Endometrial microvascular endothelial cells (primary cell): ENCODE data around the gene SEZ6. TPM values are rescaled to one million over a fixed set of nuclear protein-coding genes. Genes with fewer than 3 reads are reported as not detected.
"Not testable (repeated sequence)": the region's sequence is repeated elsewhere in the genome, so short reads cannot be mapped to it uniquely, and the experiment has no call there.

ENCODE experiments used
- in situ Hi-C: cut with HindIII; loops from 2 replicates; pipeline ENCODE4 v1.10.0; 2017; ENCODE audit warnings: low sequenced_read_pairs, low pct_unique_long_range_greater_than_20kb; ENCODE audit errors: inconsistent ontology term
- total RNA-seq: library from RNA; depleted of rRNA; stranded (reverse); fragments of >200 nt; gene quantifications from one replicate; pipeline ENCODE4 v1.2.3, GENCODE V29; 2015; ENCODE audit errors: inconsistent ontology term

SEZ6 gene
- total RNA-seq, 1 donor from 2014 or later: not detected

- in situ Hi-C loops: no loop called here
Measured at GRCh38 chr17:28950752-28951427, 54.9 kb downstream of the SEZ6 start.

- in situ Hi-C loops: no loop called here
Measured at GRCh38 chr17:28950017-28950751, 55.6 kb downstream of the SEZ6 start.

- in situ Hi-C loops: no loop called here
Measured at GRCh38 chr17:28949185-28950016, 56.4 kb downstream of the SEZ6 start.

- in situ Hi-C loops: no loop called here
Measured at GRCh38 chr17:28948873-28949184, 57.0 kb downstream of the SEZ6 start.

- in situ Hi-C loops: no loop called here
Measured at GRCh38 chr17:28948342-28948741, 57.5 kb downstream of the SEZ6 start.

DNA sequence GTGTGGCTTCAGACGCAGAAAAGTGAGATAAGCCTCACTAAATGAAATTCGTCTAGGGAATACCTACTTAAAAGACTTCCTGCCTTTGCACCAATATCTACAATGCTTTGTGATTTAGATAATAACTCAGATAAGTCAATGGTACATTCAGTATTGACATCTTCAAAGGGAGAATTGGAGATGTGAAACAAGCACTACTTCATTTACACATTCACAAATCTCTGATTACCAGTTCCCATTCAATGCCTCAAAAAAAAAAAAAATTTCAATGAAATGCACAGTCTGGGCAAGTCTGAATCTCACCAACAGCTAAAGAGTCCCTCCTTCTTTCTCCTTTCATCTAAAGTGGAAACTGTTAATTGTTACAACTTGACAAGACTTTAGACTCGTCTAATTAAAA lies 58.2 kb downstream of the SEZ6 start:
- in situ Hi-C loops: no loop called here

- in situ Hi-C loops: no loop called here
Measured at GRCh38 chr17:28946239-28946638, 59.6 kb downstream of the SEZ6 start.

- in situ Hi-C loops: no loop called here
Measured at GRCh38 chr17:28944862-28945741, 60.7 kb downstream of the SEZ6 start.

DNA sequence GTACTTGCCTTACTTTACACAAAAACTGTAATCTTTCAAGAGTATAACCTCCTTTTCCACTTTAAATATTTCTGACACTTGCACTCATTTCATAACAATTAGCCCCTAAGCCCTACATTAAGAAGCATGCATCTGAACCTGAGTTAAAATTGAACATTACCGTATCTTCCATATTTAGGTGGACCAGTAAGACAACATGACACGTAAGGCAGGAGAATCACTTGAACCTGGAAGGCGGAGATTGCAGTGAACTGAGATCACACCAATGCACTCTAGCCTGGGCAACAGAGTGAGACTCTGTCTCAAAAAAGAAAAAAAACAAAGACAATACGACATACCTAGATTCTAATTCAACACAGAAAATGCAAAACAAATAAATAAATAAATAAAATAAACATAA lies 61.5 kb downstream of the SEZ6 start:
- in situ Hi-C loops: no loop called here

GRCh38 chr17:28942925-28943324 lies 62.9 kb downstream of the SEZ6 start:
- in situ Hi-C loops: no loop called here

GRCh38 chr17:28941251-28941650 lies 64.6 kb downstream of the SEZ6 start:
- in situ Hi-C loops: no loop called here

GRCh38 chr17:28940675-28941074 lies 65.2 kb downstream of the SEZ6 start:
- in situ Hi-C loops: no loop called here

- in situ Hi-C loops: no loop called here
Measured at GRCh38 chr17:28940142-28940541, 65.7 kb downstream of the SEZ6 start.

DNA sequence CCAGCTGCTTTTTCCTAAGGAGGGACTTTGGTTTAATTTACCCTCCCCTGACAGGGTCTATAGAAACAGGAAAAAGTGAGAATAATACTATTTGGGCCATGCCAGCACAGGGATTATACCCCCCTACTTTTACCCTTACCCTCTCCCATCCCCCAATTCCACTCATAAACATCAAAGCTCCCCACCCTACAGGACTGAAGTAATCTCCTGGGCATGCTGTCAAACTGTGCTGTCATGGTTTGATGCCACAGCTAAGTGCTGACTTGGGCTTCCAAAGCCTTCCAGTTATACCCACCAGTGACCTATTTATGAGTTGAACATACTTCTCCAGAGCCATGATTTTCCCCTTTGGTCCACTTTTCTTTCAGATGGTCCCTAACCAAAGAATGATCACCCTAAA lies 67.3 kb downstream of the SEZ6 start:
- in situ Hi-C loops: no loop called here

DNA sequence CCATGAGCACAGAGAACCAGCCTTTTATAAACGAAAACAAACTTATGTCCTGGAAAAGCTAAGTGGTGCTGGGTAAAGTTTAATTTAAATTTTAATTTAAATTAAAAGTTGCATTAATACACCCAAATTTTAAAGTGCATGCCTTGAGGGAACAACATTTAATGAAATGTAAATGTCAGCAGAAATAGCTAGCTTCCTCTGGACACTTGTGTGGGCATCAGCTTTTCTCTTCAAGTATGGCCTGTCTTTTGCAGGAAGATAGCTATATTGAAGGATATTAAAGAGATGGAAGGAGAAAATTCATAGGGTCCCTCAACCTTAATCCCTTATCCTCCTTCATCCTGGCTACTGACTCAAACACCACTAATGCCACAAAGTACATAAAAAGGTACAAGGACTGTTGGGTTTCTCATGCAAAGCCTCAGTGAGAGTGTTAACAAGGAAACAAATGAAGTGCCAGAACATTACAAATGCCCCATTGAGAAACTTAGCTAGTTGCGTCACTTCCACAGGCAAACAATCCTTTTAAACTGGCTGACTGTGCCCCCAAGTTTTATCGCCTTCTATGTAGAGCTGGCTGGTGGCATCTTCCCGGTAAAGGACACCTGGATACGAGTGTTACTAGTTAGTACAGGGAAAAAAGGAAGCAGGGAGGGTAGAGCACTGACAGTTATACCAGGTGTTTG lies 68.6 kb downstream of the SEZ6 start:
- in situ Hi-C loops: no loop called here

DNA sequence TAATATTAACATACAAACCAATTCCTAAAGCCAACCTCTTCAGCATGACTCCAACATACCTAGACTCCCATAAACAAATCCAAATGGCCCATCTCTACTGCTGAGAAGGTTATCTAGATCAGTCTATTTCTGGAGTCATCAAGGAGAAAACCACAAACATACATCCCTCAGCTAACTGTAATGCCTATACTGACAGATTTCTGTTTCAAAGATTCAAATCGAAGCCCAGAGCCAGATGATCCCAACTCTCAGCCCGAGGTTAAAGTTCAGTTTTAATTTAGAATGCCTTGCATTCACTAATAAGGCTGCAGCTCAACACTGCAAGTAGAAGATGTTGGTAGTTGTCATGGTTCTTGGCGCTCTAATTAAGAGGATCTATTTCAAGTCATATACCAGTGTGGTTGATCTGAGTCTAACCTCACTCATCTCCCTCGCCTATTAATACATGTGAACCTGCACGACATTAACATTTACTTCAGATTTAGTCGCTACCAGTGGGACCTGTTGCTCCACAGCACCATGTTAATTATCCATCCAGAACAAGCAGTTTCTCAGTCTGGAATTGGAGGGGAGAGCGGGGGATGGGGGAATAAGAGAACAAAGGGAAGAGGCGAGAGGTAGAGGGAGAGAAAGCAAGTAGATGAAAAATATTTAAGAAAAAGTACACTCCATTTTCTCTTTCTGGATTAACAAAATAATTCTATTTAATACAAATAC lies 69.9 kb downstream of the SEZ6 start:
- in situ Hi-C loops: no loop called here

GRCh38 chr17:28934508-28934907 lies 71.3 kb downstream of the SEZ6 start:
- in situ Hi-C loops: not testable (repeated sequence)

DNA sequence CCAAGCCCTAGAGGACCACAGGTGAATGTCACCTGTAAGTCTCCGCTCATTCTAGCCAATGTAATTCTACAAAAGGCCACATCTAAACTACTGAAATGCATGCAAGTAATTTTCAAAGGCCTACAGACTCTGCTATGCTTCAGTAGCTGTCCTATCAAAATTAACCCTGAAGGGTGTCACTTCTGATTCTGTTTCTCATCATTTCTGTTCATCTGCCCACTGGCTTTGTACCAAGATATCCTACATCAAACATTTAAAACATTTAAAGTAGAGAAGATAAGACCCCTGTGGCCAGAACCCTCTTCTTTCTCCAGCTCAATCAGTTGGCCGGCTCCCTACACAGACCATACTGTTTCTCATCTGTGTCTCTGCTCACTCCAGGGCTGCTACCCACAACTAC lies 76.0 kb downstream of the SEZ6 start:
- in situ Hi-C loops: no loop called here
